HG02642 (cell line): ENCODE results near the gene CYGB.

Experiments
- ATAC-seq: cut with Tn5 transposase; IDR thresholded peaks from one replicate; pipeline ENCODE4 v1.9.1; 2021; ENCODE audit warnings: mild to moderate bottlenecking; ENCODE audit not compliant: unreplicated experiment, poor library complexity

The CYGB gene

GRCh38 chr17:76506408-76507345 is 30.8 kb downstream of the CYGB start:
- peak; percentile 55 for ATAC-seq

- ATAC-seq = no peak
These were observed 33.4 kb downstream of the CYGB start for GRCh38 chr17:76504117-76504516.

GRCh38 chr17:76502341-76503211 is 34.9 kb downstream of the CYGB start:
- ATAC-seq = no peak

GRCh38 chr17:76501827-76502307 is 35.6 kb downstream of the CYGB start:
- no peak for ATAC-seq

- ATAC-seq = peak; percentile 82
These were observed 36.3 kb downstream of the CYGB start, which contains the start of gene RHBDF2 for GRCh38 chr17:76501018-76501826. Gene RHBDF2, minus strand, starts transcription at chr17:76501423. Its CDS starts 19,899 bp downstream, at chr17:76481524.

GRCh38 chr17:76500747-76501017 is 36.8 kb downstream of the CYGB start:
- no peak for ATAC-seq

- no peak for ATAC-seq
These were observed 37.3 kb downstream of the CYGB start for GRCh38 chr17:76500074-76500746.

GRCh38 chr17:76499267-76499667 is 38.2 kb downstream of the CYGB start:
- no peak for ATAC-seq

- ATAC-seq = no peak
These were observed 38.6 kb downstream of the CYGB start for GRCh38 chr17:76498876-76499251.

- ATAC-seq = no peak
These were observed 39.3 kb downstream of the CYGB start for GRCh38 chr17:76497979-76498875.

- no peak for ATAC-seq
These were observed 39.9 kb downstream of the CYGB start for GRCh38 chr17:76497699-76497978.

GRCh38 chr17:76496464-76496863 is 41.0 kb downstream of the CYGB start:
- no peak for ATAC-seq

GRCh38 chr17:76495663-76496400 is 41.7 kb downstream of the CYGB start:
- no peak for ATAC-seq

GRCh38 chr17:76493505-76494167 is 43.9 kb downstream of the CYGB start:
- ATAC-seq = peak; percentile 10

GRCh38 chr17:76492989-76493501 is 44.5 kb downstream of the CYGB start:
- peak; percentile 36 for ATAC-seq

GRCh38 chr17:76492123-76492988 is 45.2 kb downstream of the CYGB start:
- peak; percentile 46 for ATAC-seq
